Measurements from ENCODE around the gene FAM124B. TPM values are rescaled to one million over a fixed set of nuclear protein-coding genes. Genes with fewer than 3 reads are reported as not detected.
A peak's percentile ranks its signal among the peaks of the same experiment; 100 is the strongest.
"Not testable (repeated sequence)": the region's sequence is repeated elsewhere in the genome, so short reads cannot be mapped to it uniquely, and the experiment has no call there.

FAM124B gene
- total RNA-seq, 1 experiment from 2014 or later = not detected

DNA sequence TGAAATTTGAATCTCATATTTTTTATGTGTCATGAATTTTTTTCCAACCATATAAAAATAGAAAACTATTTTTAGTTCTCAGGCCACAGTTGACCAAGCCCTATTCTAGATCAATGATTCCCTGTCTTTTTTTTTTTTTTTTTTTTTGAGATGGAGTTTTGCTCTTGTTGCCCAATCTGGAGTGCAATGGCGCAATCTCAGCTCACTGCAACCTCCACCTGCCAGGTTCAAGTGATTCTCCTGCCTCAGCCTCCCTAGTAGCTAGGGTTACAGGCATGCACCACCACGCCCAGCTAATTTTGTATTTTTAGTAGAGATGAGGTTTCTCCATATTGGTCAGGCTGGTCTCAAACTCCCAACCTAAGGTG, 19.6 kb downstream of the FAM124B start:
- DNase-seq; H3K4me1 ChIP-seq (ENCODE audit: low read length); H3K36me3 ChIP-seq (ENCODE audit: insufficient read depth, low read length); H3K9me2 ChIP-seq (replicated peaks; ENCODE audit: insufficient read depth, low read length); H3K9me3 ChIP-seq (ENCODE audit: low read length); H3K27ac ChIP-seq (ENCODE audit: low read length); H2AFZ ChIP-seq (ENCODE audit: low read length); H3K9ac ChIP-seq (ENCODE audit: low read length); H3K4me3 ChIP-seq (ENCODE audit: low read length); H3K79me2 ChIP-seq (ENCODE audit: low read length); H4K20me1 ChIP-seq (ENCODE audit: insufficient read depth, low read depth, low read length); H3K4me2 ChIP-seq (ENCODE audit: low read depth, low read length, poor library complexity, severe bottlenecking); H3K27me3 ChIP-seq (ENCODE audit: low read length): not testable (repeated sequence)

DNA sequence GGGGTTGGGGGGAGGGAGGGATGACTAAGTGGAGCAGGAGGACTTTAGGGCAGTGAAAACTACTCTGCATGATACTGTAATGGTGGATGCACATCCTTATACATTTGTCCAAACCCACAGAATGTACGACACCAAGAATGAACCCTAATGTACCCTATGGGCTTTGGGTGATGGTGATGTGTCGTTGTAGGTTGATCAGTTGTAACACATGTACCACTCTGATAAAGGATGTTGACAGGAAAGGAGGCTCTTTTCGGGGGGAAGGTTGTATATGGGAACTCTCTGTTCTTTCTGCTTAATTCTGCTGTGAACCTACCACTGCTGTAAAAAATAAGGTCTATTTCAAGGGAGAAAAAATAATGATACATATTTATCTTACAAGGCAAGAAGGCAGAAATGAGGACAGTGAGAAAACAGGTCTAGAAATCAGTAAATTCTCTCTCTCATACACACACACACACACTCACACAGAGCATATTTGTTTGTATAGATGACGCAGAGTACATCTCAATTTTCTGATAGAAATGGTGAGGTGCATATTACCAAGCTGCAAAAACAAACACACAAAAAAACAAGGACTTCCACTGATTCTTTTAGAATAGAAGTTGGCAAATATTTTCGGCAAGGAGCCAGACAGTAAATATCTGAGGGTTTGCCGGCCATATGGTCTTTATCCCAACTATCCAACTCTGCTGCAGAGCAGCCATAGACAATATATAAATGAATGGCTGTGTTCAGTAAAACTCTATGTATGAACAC, 20.2 kb downstream of the FAM124B start:
- no peak overlapping the region for H3K4me3 ChIP-seq (ENCODE audit: low read length)
- H3K9me2 ChIP-seq (replicated peaks; ENCODE audit: insufficient read depth, low read length) = no peaks in the 10 kb centered on the region
- H3K79me2 ChIP-seq (ENCODE audit: low read length) = no peaks in the 10 kb centered on the region
- H3K9ac ChIP-seq (ENCODE audit: low read length) = no peak overlapping the region
- no peak overlapping the region for H3K4me2 ChIP-seq (ENCODE audit: low read depth, low read length, poor library complexity, severe bottlenecking)
- H2AFZ ChIP-seq (ENCODE audit: low read length) = no peak overlapping the region
- H3K27ac ChIP-seq (ENCODE audit: low read length) = no peak overlapping the region
- no peak for DNase-seq
- no peaks in the 10 kb centered on the region for H3K27me3 ChIP-seq (ENCODE audit: low read length)
- H3K4me1 ChIP-seq (ENCODE audit: low read length) = no peaks in the 10 kb centered on the region
- H4K20me1 ChIP-seq (ENCODE audit: insufficient read depth, low read depth, low read length) = no peaks in the 10 kb centered on the region
- no peaks in the 10 kb centered on the region for H3K36me3 ChIP-seq (ENCODE audit: insufficient read depth, low read length)
- H3K9me3 ChIP-seq (ENCODE audit: low read length) = no peaks in the 10 kb centered on the region

DNA sequence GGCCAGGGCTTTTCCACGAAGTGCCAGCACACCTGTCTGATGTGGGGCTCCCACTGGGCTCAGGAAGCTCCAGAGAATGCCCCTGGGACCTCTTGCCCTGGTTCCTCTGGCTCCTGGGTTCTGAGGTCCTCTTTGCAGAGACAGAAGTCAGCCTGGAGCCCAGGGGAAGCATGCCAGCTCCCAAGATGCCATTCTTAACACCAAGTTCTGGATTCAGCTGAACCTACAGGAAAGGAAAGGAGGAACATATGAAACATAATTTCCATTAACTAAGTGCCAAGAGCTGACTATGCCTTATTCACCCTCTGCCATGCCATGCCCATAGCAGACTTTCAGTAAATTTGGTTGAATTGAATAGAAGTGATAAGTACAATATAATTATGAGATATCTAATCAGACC, 21.9 kb downstream of the FAM124B start:
- Histone ChIP-seq H3K27ac (ENCODE audit: low read length) (no peak overlapping the region), H3K9ac (ENCODE audit: low read length) (no peak overlapping the region), H3K9me3 (ENCODE audit: low read length) (no peaks in the 10 kb centered on the region), H3K4me3 (ENCODE audit: low read length) (no peak overlapping the region), H2AFZ (ENCODE audit: low read length) (no peak overlapping the region), H3K36me3 (ENCODE audit: insufficient read depth, low read length) (no peaks in the 10 kb centered on the region), H3K4me2 (ENCODE audit: low read depth, low read length, poor library complexity, severe bottlenecking) (no peak overlapping the region), H3K4me1 (ENCODE audit: low read length) (no peaks in the 10 kb centered on the region), H3K9me2 (replicated peaks; ENCODE audit: insufficient read depth, low read length) (no peaks in the 10 kb centered on the region), H3K79me2 (ENCODE audit: low read length) (no peaks in the 10 kb centered on the region), H4K20me1 (ENCODE audit: insufficient read depth, low read depth, low read length) (no peaks in the 10 kb centered on the region), H3K27me3 (ENCODE audit: low read length) (no peaks in the 10 kb centered on the region)
- DNase-seq = no peak

DNA sequence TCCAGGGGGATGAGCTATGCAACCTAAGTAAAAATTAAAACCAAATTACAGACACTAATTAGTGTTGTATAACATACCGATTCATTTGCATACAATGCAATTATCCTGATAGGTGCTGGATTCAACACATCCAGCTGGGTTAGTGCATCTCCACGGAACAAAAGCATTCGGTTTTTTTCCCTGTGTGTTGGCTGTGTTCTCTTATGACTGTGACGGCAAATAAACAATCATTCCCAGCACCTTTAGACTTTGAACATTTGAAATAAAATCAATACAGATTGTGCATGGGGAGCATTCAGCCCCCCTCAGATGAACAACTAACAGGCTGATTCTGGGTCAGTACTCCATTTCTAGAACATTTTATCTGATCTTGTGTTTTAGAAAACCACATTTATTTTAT, 22.7 kb downstream of the FAM124B start:
- Histone ChIP-seq H3K36me3 (ENCODE audit: insufficient read depth, low read length) (no peaks in the 10 kb centered on the region), H3K9me3 (ENCODE audit: low read length) (no peaks in the 10 kb centered on the region), H3K9ac (ENCODE audit: low read length) (no peak overlapping the region), H3K4me1 (ENCODE audit: low read length) (no peaks in the 10 kb centered on the region), H3K27ac (ENCODE audit: low read length) (no peak overlapping the region), H3K4me2 (ENCODE audit: low read depth, low read length, poor library complexity, severe bottlenecking) (no peak overlapping the region), H3K4me3 (ENCODE audit: low read length) (no peak overlapping the region), H3K27me3 (ENCODE audit: low read length) (no peaks in the 10 kb centered on the region), H4K20me1 (ENCODE audit: insufficient read depth, low read depth, low read length) (no peaks in the 10 kb centered on the region), H2AFZ (ENCODE audit: low read length) (no peak overlapping the region), H3K79me2 (ENCODE audit: low read length) (no peaks in the 10 kb centered on the region), H3K9me2 (replicated peaks; ENCODE audit: insufficient read depth, low read length) (no peaks in the 10 kb centered on the region)
- no peak for DNase-seq

DNA sequence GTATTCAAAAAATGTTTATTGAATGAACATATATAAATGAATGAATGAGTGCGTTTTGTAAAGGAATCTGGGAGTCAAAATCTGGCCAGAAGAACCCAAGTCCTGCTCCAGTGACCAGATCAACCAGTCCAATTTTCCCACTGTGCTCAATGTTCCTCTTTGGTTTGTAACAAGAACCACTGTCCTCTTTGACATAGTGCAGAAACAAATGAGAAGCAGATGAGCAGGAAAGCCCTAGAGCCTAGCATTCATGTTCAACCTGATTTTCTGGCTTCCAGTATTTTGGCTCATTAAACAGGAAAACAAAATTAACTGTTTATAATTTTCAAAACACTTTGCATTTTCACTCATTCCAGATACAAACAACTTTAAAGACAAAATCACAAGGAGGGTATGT, 23.2 kb downstream of the FAM124B start:
- Histone ChIP-seq H3K9ac (ENCODE audit: low read length) (no peak overlapping the region), H2AFZ (ENCODE audit: low read length) (no peak overlapping the region), H3K4me2 (ENCODE audit: low read depth, low read length, poor library complexity, severe bottlenecking) (no peak overlapping the region), H3K36me3 (ENCODE audit: insufficient read depth, low read length) (no peaks in the 10 kb centered on the region), H3K27me3 (ENCODE audit: low read length) (no peaks in the 10 kb centered on the region), H3K9me3 (ENCODE audit: low read length) (no peaks in the 10 kb centered on the region), H3K9me2 (replicated peaks; ENCODE audit: insufficient read depth, low read length) (no peaks in the 10 kb centered on the region), H4K20me1 (ENCODE audit: insufficient read depth, low read depth, low read length) (no peaks in the 10 kb centered on the region), H3K4me1 (ENCODE audit: low read length) (no peaks in the 10 kb centered on the region), H3K4me3 (ENCODE audit: low read length) (no peak overlapping the region), H3K27ac (ENCODE audit: low read length) (no peak overlapping the region), H3K79me2 (ENCODE audit: low read length) (no peaks in the 10 kb centered on the region)
- DNase-seq = no peak

DNA sequence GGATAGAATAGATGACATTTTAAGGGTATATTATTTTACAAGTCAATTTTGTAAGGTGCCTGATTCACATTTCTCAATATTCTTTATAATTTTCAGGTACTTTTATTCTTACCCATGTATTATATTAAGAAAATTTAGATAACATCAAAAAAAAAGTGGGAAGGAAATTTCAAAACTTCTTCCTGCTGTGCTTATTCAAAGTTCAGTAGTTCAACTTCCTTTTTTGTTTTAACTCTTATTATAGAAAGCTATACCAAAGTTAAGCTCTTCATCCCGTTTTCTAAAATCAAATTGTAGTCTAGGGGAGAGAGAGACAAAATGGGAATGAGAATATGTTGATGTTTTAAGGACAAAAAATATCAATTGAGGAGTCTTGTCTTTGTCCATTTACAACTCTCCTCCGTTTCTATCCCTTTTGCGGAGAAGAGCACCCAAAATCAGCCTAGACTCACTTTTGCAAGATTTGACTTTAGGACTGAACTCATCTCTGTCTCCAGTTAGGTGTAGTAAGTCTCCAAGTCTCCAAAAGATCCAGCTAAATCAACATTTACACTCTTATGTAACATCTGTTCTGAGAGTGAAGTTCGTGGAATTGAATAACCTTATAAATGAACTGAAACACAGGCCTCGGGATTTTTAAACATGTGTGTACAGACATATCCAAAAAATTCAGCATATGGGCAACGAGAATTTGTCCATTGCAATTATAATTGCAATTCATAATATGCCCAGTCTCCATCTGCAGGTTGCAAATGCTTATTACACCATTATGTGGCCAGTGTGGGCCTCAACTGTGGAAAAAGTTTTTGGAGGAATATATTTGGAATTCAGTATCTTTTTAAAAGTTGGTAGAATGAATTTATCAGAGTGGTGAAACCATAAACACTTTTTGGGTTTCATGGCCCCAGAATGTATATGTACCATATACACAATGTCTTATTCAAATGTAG, 23.9 kb downstream of the FAM124B start:
- H3K27me3 ChIP-seq (ENCODE audit: low read length) = no peaks in the 10 kb centered on the region
- no peaks in the 10 kb centered on the region for H4K20me1 ChIP-seq (ENCODE audit: insufficient read depth, low read depth, low read length)
- H3K4me1 ChIP-seq (ENCODE audit: low read length) = no peaks in the 10 kb centered on the region
- H2AFZ ChIP-seq (ENCODE audit: low read length) = no peak overlapping the region
- no peak overlapping the region for H3K9ac ChIP-seq (ENCODE audit: low read length)
- H3K27ac ChIP-seq (ENCODE audit: low read length) = no peak overlapping the region
- no peaks in the 10 kb centered on the region for H3K9me3 ChIP-seq (ENCODE audit: low read length)
- no peak overlapping the region for H3K4me2 ChIP-seq (ENCODE audit: low read depth, low read length, poor library complexity, severe bottlenecking)
- no peak for DNase-seq
- no peaks in the 10 kb centered on the region for H3K9me2 ChIP-seq (replicated peaks; ENCODE audit: insufficient read depth, low read length)
- H3K4me3 ChIP-seq (ENCODE audit: low read length) = no peak overlapping the region
- no peaks in the 10 kb centered on the region for H3K79me2 ChIP-seq (ENCODE audit: low read length)
- no peaks in the 10 kb centered on the region for H3K36me3 ChIP-seq (ENCODE audit: insufficient read depth, low read length)

DNA sequence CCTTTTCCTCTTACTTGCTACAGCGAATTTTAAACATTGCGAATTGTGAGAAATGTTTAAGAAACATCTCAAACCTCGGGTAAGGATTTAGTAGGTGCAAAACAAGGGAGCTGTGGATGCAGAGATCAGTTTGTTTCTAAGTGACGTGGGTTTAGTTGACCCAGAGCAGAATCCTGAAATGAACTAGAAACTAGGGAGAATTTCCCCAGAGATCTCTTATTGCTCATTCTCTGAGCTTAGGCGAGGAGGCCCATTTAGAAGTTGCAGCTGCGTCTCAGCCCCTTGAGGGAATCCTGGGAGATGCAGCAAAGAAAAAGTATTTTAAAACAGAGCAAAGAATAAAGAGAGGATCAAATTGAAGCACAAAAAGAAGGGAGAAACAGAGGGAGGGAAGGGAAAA, 29.3 kb downstream of the FAM124B start:
- Histone ChIP-seq H3K36me3 (ENCODE audit: insufficient read depth, low read length) (no peaks in the 10 kb centered on the region), H3K4me2 (ENCODE audit: low read depth, low read length, poor library complexity, severe bottlenecking) (no peak overlapping the region), H3K4me3 (ENCODE audit: low read length) (no peak overlapping the region), H3K27me3 (ENCODE audit: low read length) (no peaks in the 10 kb centered on the region), H3K27ac (ENCODE audit: low read length) (no peak overlapping the region), H3K9me3 (ENCODE audit: low read length) (no peaks in the 10 kb centered on the region), H3K4me1 (ENCODE audit: low read length) (no peaks in the 10 kb centered on the region), H3K9ac (ENCODE audit: low read length) (no peak overlapping the region), H3K9me2 (replicated peaks; ENCODE audit: insufficient read depth, low read length) (no peaks in the 10 kb centered on the region), H2AFZ (ENCODE audit: low read length) (no peak overlapping the region), H4K20me1 (ENCODE audit: insufficient read depth, low read depth, low read length) (no peaks in the 10 kb centered on the region), H3K79me2 (ENCODE audit: low read length) (no peaks in the 10 kb centered on the region)
- DNase-seq = no peak

DNA sequence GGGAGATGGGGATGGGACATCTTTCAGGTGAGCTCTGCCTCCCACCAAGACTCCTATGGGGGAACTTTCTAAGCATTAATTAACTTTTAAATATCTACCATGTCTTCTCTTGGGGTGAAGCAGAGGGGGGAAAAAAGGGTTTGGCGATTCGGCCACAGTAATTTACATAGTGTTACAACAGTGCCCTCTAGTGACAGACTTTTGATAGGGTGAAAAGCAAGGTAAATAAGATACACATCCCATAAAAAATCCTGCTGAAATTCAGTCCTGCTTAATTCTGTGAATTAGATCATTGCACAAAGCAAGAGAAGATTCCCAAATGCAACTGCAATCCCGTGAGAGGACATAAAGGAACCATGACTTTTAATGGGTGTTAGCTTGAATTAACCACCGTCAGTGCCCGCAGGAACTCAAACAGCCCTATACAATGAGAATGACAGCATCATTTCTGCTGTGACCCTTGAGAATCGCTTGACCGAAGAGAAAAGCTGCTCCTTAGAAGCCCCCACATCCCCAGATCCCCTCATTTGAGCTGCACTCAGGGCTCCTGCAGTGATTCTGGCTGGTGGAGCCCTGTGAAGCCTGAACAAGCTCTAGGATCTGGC, 32.8 kb downstream of the FAM124B start:
- peak; percentile 79 for DNase-seq
- no peaks in the 10 kb centered on the region for H3K27me3 ChIP-seq (ENCODE audit: low read length)
- H3K4me3 ChIP-seq (ENCODE audit: low read length) = no peak overlapping the region
- no peak overlapping the region for H2AFZ ChIP-seq (ENCODE audit: low read length)
- no peaks in the 10 kb centered on the region for H3K79me2 ChIP-seq (ENCODE audit: low read length)
- H3K9me3 ChIP-seq (ENCODE audit: low read length) = no peaks in the 10 kb centered on the region
- no peak overlapping the region for H3K9ac ChIP-seq (ENCODE audit: low read length)
- no peaks in the 10 kb centered on the region for H4K20me1 ChIP-seq (ENCODE audit: insufficient read depth, low read depth, low read length)
- H3K4me2 ChIP-seq (ENCODE audit: low read depth, low read length, poor library complexity, severe bottlenecking) = no peak overlapping the region
- H3K27ac ChIP-seq (ENCODE audit: low read length) = no peak overlapping the region
- H3K36me3 ChIP-seq (ENCODE audit: insufficient read depth, low read length) = no peaks in the 10 kb centered on the region
- H3K9me2 ChIP-seq (replicated peaks; ENCODE audit: insufficient read depth, low read length) = no peaks in the 10 kb centered on the region
- no peaks in the 10 kb centered on the region for H3K4me1 ChIP-seq (ENCODE audit: low read length)

All from Karpas-422 (cell line).